ENCODE data around the gene ADAMTS3.
A peak's percentile ranks its signal among the peaks of the same experiment; 100 is the strongest.

DNA sequence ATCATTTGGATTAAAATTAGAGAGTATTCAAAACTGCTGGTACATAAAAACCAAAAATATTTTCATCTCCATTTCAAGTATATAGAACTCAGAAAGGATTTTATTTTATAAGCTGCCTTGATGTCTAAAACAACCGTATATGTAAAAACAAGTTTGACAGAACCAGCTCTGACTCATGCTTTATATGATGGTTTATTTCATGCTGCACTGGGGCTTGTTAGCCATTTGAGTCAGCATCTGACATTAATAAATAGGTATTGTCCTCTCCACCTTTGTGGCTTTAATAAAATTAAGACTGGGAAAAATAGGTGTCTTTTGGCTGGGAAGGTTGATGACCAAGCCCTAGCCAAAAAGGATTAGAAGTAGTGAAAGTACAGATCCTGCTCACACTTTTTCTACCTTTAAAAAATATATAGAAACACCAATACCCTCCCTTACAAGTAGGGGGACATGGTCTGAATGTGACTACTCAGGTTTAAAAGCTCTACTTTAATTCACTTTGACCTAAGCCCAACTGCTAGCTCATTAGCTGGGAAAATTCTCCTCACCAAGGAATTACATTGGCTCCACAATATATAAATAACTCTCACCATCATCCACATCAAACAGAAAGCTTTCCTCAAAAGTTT is 228.1 kb downstream of the ADAMTS3 start:
- TF ChIP-seq, protein P1, sequence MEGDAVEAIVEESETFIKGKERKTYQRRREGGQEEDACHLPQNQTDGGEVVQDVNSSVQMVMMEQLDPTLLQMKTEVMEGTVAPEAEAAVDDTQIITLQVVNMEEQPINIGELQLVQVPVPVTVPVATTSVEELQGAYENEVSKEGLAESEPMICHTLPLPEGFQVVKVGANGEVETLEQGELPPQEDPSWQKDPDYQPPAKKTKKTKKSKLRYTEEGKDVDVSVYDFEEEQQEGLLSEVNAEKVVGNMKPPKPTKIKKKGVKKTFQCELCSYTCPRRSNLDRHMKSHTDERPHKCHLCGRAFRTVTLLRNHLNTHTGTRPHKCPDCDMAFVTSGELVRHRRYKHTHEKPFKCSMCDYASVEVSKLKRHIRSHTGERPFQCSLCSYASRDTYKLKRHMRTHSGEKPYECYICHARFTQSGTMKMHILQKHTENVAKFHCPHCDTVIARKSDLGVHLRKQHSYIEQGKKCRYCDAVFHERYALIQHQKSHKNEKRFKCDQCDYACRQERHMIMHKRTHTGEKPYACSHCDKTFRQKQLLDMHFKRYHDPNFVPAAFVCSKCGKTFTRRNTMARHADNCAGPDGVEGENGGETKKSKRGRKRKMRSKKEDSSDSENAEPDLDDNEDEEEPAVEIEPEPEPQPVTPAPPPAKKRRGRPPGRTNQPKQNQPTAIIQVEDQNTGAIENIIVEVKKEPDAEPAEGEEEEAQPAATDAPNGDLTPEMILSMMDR (conservative IDR thresholded peaks at IDR 0.05; ENCODE audit: low read length), result 0 out of 2 replicates have a peak, but pooled peaks have one; percentile 8
- no peak for TF ChIP-seq EZH2phosphoT487 (IDR thresholded peaks at IDR 0.05; ENCODE audit: borderline replicate concordance)
